Measurements from ENCODE around the gene ZP3.
A peak's percentile ranks its signal among the peaks of the same experiment; 100 is the strongest.
"Not testable (repeated sequence)": the region's sequence is repeated elsewhere in the genome, so short reads cannot be mapped to it uniquely, and the experiment has no call there.

Gene ZP3

GRCh38 chr7:76428868-76429805 lies 4.4 kb downstream of the ZP3 start:
- intact Hi-C loops (cut with DNase I; ENCODE audit: low total_unique reads): no loop called here
- no peak for TF ChIP-seq CTCF (IDR thresholded peaks at IDR 0.05)
- no peaks in the 10 kb centered on the region for H3K36me3 ChIP-seq
- H3K27me3 ChIP-seq: peaks cover 0 to 13% of the 10 kb centered on the region in 2 donors
- H3K27ac ChIP-seq: no peak overlapping the region
- H3K9me3 ChIP-seq: no peaks in the 10 kb centered on the region
- H3K4me3 ChIP-seq: no peak overlapping the region
- H3K4me1 ChIP-seq: no peaks in the 10 kb centered on the region
- peak; percentile 37 to 60 for DNase-seq

- no peaks in the 10 kb centered on the region for H3K36me3 ChIP-seq
- H3K4me1 ChIP-seq: no peaks in the 10 kb centered on the region
- H3K27ac ChIP-seq: no peak overlapping the region
- TF ChIP-seq CTCF (IDR thresholded peaks at IDR 0.05): no peak
- no peak overlapping the region for H3K4me3 ChIP-seq
- no peaks in the 10 kb centered on the region for H3K9me3 ChIP-seq
- peaks cover 0 to 6% of the 10 kb centered on the region in 2 donors for H3K27me3 ChIP-seq
- intact Hi-C loops (cut with DNase I; ENCODE audit: low total_unique reads): no loop called here
- DNase-seq: peak in 1 of 2 donors; percentile 28
These were observed 5.5 kb downstream of the ZP3 start for GRCh38 chr7:76430211-76430610.

- H3K9me3 ChIP-seq: no peaks in the 10 kb centered on the region
- no peaks in the 10 kb centered on the region for H3K4me1 ChIP-seq
- intact Hi-C loops (cut with DNase I; ENCODE audit: low total_unique reads): no loop called here
- H3K27ac ChIP-seq: no peak overlapping the region
- H3K27me3 ChIP-seq: no peaks in the 10 kb centered on the region
- H3K4me3 ChIP-seq: no peak overlapping the region
- DNase-seq: peak in 1 of 2 donors; percentile 47
- no peak for TF ChIP-seq CTCF (IDR thresholded peaks at IDR 0.05)
- peaks cover 0 to 5% (median 0%) of the 10 kb centered on the region in 3 donors for H3K36me3 ChIP-seq
These were observed 6.1 kb downstream of the ZP3 start for GRCh38 chr7:76430836-76431235.

- H3K27ac ChIP-seq; H3K9me3 ChIP-seq; intact Hi-C loops (cut with DNase I; ENCODE audit: low total_unique reads); H3K36me3 ChIP-seq; H3K27me3 ChIP-seq; H3K4me1 ChIP-seq; H3K4me3 ChIP-seq: not testable (repeated sequence)
- DNase-seq: peak; percentile 64 to 86
- TF ChIP-seq CTCF (IDR thresholded peaks at IDR 0.05): peak; percentile 29 to 35
These were observed 13.1 kb downstream of the ZP3 start for GRCh38 chr7:76437873-76438272.

GRCh38 chr7:76439120-76439888 lies 14.6 kb downstream of the ZP3 start:
- DNase-seq; H3K4me3 ChIP-seq; intact Hi-C loops (cut with DNase I; ENCODE audit: low total_unique reads); H3K36me3 ChIP-seq; H3K4me1 ChIP-seq; H3K9me3 ChIP-seq; H3K27ac ChIP-seq; H3K27me3 ChIP-seq: not testable (repeated sequence)

- H3K27ac ChIP-seq; intact Hi-C loops (cut with DNase I; ENCODE audit: low total_unique reads); DNase-seq; H3K4me1 ChIP-seq; H3K36me3 ChIP-seq; H3K9me3 ChIP-seq; H3K27me3 ChIP-seq; H3K4me3 ChIP-seq: not testable (repeated sequence)
These were observed 15.7 kb downstream of the ZP3 start for GRCh38 chr7:76440404-76440803.

- H3K9me3 ChIP-seq; intact Hi-C loops (cut with DNase I; ENCODE audit: low total_unique reads): not testable (repeated sequence)
These were observed 17.0 kb downstream of the ZP3 start for GRCh38 chr7:76441792-76442191.

GRCh38 chr7:76442664-76443446 lies 18.1 kb downstream of the ZP3 start:
- H3K36me3 ChIP-seq; H3K9me3 ChIP-seq; H3K4me3 ChIP-seq; H3K27ac ChIP-seq; intact Hi-C loops (cut with DNase I; ENCODE audit: low total_unique reads); DNase-seq; H3K27me3 ChIP-seq; H3K4me1 ChIP-seq: not testable (repeated sequence)

More at GRCh38 chr7:76441792-76442191, 17.0 kb downstream of the ZP3 start:
- H3K4me3 ChIP-seq, H3K27me3 ChIP-seq, H3K27ac ChIP-seq, DNase-seq, H3K36me3 ChIP-seq: not testable (repeated sequence)
- H3K4me1 ChIP-seq: peaks cover 0 to 10% (median 3%) of the 10 kb centered on the region in 4 donors

GRCh38 chr7:76443846-76444245 lies 19.1 kb downstream of the ZP3 start:
- H3K4me3 ChIP-seq; DNase-seq; intact Hi-C loops (cut with DNase I; ENCODE audit: low total_unique reads); H3K36me3 ChIP-seq; H3K4me1 ChIP-seq; H3K27me3 ChIP-seq; H3K27ac ChIP-seq; H3K9me3 ChIP-seq: not testable (repeated sequence)

Measured in tibial artery (tissue), 4 donors.